Fibroblast of the aortic adventitia (primary cell): ENCODE results near the gene ARID1A. TPM values are rescaled to one million over a fixed set of nuclear protein-coding genes. Genes with fewer than 3 reads are reported as not detected.

Experiments
- DNase-seq: peaks from one replicate; pipeline ENCODE4 v3.0.0-alpha.2; 2010; ENCODE audit warnings: low read depth
- H3K4me3 ChIP-seq: 2 replicates; pipeline ENCODE4 v1.5.1; 2011; ENCODE audit warnings: low read depth, mild to moderate bottlenecking, control low read depth, low read length, moderate library complexity
- CTCF ChIP-seq: IDR thresholded peaks from 2 replicates; pipeline ENCODE4 v1.5.1; 2011; ENCODE audit warnings: mild to moderate bottlenecking, low read length, control low read depth, inconsistent platforms; ENCODE audit not compliant: insufficient read depth
- total RNA-seq: library from RNA; depleted of rRNA; stranded (reverse); fragments of >200 nt; gene quantifications from 2 replicates; pipeline ENCODE4 v1.2.3, GENCODE V29; 2012; ENCODE audit warnings: low replicate concordance

The ARID1A gene
- total RNA-seq, 1 donor = 26.9 TPM

- TF ChIP-seq CTCF = no peak
- DNase-seq = peak; percentile 44
- peak overlapping the region; percentile 75 for H3K4me3 ChIP-seq
Measured at GRCh38 chr1:26693599-26694572, 1.9 kb upstream of the ARID1A start.

GRCh38 chr1:26694638-26695355, 1.0 kb upstream of the ARID1A start:
- TF ChIP-seq CTCF = no peak
- H3K4me3 ChIP-seq = peak overlapping the region; percentile 79
- DNase-seq = no peak

- TF ChIP-seq CTCF = no peak
- DNase-seq = no peak
Measured at GRCh38 chr1:26696119-26696653, 371 bp downstream of the ARID1A start.

GRCh38 chr1:26696654-26697430, 1.0 kb downstream of the ARID1A start:
- H3K4me3 ChIP-seq = peak overlapping the region; percentile 79
- DNase-seq = no peak
- TF ChIP-seq CTCF = no peak

More at GRCh38 chr1:26696119-26696653, 371 bp downstream of the ARID1A start:
- peak overlapping the region; percentile 79 for H3K4me3 ChIP-seq

- peak overlapping the region; percentile 79 for H3K4me3 ChIP-seq
- no peak for DNase-seq
- TF ChIP-seq CTCF = no peak
Measured at GRCh38 chr1:26697431-26697977, 1.7 kb downstream of the ARID1A start.
